Osteoblast (primary cell): ENCODE data around the gene SIL1. TPM values are rescaled to one million over a fixed set of nuclear protein-coding genes. Genes with fewer than 3 reads are reported as not detected.
"Not testable (repeated sequence)": the region's sequence is repeated elsewhere in the genome, so short reads cannot be mapped to it uniquely, and the experiment has no call there.

Experiments
- DNase-seq: peaks from one replicate; pipeline ENCODE4 v3.0.0; 2011; ENCODE audit warnings: low spot score, mixed read lengths; ENCODE audit not compliant: insufficient read length; ENCODE audit errors: missing footprints
- H2AFZ ChIP-seq: 2 replicates; pipeline ENCODE4 v1.6.0; 2011; ENCODE audit warnings: mild to moderate bottlenecking, low read length
- H3K27ac ChIP-seq: 2 replicates; pipeline ENCODE4 v1.5.1; 2011; ENCODE audit warnings: mild to moderate bottlenecking, low read depth, low read length, moderate library complexity
- H3K27me3 ChIP-seq: 2 replicates; pipeline ENCODE4 v1.6.0; 2012; ENCODE audit warnings: mild to moderate bottlenecking, control low read depth, inconsistent platforms, low read length, moderate library complexity; ENCODE audit not compliant: insufficient read depth
- H3K36me3 ChIP-seq: 2 replicates; pipeline ENCODE4 v1.5.1; 2011; ENCODE audit warnings: mild to moderate bottlenecking, low read length, control low read depth, moderate library complexity; ENCODE audit not compliant: insufficient read depth
- H3K4me1 ChIP-seq: 2 replicates; pipeline ENCODE4 v1.5.1; 2011; ENCODE audit warnings: mild to moderate bottlenecking, low read length, control low read depth, moderate library complexity; ENCODE audit not compliant: insufficient read depth
- H3K4me2 ChIP-seq: 2 replicates; pipeline ENCODE4 v1.6.0; 2011; ENCODE audit warnings: mild to moderate bottlenecking, low read length; ENCODE audit not compliant: insufficient read depth
- H3K4me3 ChIP-seq: fragments of 200-600 bp; sonication (generic); 3 replicates; pipeline ENCODE4 v1.5.1; 2012; ENCODE audit warnings: mild to moderate bottlenecking, low read length, inconsistent platforms; ENCODE audit not compliant: insufficient read depth
- H3K79me2 ChIP-seq: 2 replicates; pipeline ENCODE4 v1.6.0; 2012; ENCODE audit warnings: mild to moderate bottlenecking, low read length, control low read depth, inconsistent platforms; ENCODE audit not compliant: insufficient read depth
- H3K9me3 ChIP-seq: 2 replicates; pipeline ENCODE4 v1.5.1; 2011; ENCODE audit warnings: low read depth, low read length, control low read depth
- H4K20me1 ChIP-seq: 2 replicates; pipeline ENCODE4 v1.6.0; 2012; ENCODE audit warnings: mild to moderate bottlenecking, low read length, control low read depth; ENCODE audit not compliant: insufficient read depth
- total RNA-seq: library from RNA; depleted of rRNA; stranded (reverse); fragments of >200 nt; gene quantifications from 2 replicates; pipeline ENCODE4 v1.2.3, GENCODE V29; 2012
- TF ChIP-seq, protein P1 (sequence below): IDR thresholded peaks from 2 replicates; pipeline ENCODE4 v1.5.1; 2011; ENCODE audit warnings: mild to moderate bottlenecking, low read depth, low read length, moderate library complexity; ENCODE audit errors: extremely low read depth

Gene SIL1
- total RNA-seq, 1 donor: 65.1 TPM

DNA sequence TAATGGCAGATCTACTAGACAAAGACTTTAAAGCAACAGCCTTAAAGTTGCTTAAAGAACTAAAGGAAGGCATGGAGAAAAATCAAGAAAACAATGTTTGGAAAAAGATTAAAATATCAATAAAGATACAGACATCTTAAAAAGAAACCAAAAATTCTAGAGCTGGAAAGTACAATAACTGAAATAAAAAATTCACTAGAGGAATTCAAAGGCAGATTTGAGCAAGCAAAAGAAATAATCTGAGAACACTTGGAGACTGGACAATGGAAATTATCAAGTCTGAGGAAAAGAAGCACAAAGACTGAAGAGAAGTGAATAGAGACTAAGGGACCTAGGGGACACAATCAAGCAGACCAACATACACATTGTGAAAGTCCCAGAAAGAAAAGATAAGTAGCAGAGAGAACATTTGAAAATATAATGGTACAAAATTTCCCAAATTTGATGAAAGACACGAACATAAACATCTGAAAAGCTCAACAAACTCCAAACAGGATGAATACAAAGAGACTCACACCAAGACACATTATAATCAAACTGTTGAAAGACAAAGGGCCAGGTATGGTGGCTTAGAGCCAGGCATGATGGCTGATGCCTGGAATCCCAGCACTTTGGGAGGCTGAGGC lies 26.3 kb downstream of the SIL1 start:
- Histone ChIP-seq H3K36me3 (no peaks in the 10 kb centered on the region), H2AFZ (no peak overlapping the region), H3K9me3 (no peaks in the 10 kb centered on the region), H3K4me3 (no peak overlapping the region), H4K20me1 (peaks cover 10% of the 10 kb centered on the region), H3K4me2 (no peak overlapping the region), H3K79me2 (peaks cover 33% of the 10 kb centered on the region), H3K4me1 (no peaks in the 10 kb centered on the region), H3K27me3 (no peaks in the 10 kb centered on the region), H3K27ac (no peak overlapping the region)
- DNase-seq: no peak
- TF ChIP-seq, protein P1, sequence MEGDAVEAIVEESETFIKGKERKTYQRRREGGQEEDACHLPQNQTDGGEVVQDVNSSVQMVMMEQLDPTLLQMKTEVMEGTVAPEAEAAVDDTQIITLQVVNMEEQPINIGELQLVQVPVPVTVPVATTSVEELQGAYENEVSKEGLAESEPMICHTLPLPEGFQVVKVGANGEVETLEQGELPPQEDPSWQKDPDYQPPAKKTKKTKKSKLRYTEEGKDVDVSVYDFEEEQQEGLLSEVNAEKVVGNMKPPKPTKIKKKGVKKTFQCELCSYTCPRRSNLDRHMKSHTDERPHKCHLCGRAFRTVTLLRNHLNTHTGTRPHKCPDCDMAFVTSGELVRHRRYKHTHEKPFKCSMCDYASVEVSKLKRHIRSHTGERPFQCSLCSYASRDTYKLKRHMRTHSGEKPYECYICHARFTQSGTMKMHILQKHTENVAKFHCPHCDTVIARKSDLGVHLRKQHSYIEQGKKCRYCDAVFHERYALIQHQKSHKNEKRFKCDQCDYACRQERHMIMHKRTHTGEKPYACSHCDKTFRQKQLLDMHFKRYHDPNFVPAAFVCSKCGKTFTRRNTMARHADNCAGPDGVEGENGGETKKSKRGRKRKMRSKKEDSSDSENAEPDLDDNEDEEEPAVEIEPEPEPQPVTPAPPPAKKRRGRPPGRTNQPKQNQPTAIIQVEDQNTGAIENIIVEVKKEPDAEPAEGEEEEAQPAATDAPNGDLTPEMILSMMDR: no peak

DNA sequence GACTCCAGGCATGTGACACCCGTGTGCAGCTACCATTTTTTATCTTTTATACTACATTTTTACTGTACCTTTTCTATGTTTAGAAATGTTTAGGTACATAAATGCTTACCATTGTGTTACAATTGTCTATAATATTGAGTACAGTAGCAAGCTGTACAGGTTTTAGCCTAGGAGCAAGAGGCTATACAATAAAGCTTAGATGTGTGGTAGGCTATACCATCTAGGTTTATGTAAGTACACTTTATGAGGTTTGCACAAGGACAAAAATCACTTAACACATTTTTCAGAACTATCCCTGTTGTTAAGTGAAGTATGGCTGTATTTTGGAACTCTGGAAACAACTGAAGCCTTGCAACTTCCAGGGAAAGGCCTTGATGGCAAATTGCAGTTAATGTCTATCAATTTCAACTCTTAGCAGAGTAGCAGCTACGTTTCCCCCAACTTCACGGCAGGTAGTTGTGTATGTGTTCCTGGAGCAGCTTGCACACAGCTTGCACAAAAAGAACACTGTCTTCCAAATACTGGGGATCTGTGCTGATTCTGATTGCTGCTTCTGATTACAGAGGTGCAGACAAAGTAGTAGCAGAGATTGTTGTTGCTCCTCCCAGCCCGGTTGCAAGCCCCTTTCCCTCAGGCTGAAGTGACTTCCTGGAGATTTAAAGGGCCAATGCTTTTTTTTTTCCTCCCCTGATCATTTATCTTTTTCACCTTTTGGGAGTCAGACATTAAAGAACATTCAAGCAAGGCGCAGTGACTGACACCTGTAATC lies 30.0 kb downstream of the SIL1 start:
- Histone ChIP-seq H2AFZ (no peak overlapping the region), H3K4me2 (no peak overlapping the region), H4K20me1 (peaks cover 13% of the 10 kb centered on the region), H3K9me3 (no peaks in the 10 kb centered on the region), H3K4me1 (no peaks in the 10 kb centered on the region), H3K4me3 (no peak overlapping the region), H3K27me3 (no peaks in the 10 kb centered on the region), H3K79me2 (peaks cover 24% of the 10 kb centered on the region), H3K36me3 (no peaks in the 10 kb centered on the region), H3K27ac (no peak overlapping the region)
- DNase-seq: no peak
- TF ChIP-seq, protein P1: no peak

DNA sequence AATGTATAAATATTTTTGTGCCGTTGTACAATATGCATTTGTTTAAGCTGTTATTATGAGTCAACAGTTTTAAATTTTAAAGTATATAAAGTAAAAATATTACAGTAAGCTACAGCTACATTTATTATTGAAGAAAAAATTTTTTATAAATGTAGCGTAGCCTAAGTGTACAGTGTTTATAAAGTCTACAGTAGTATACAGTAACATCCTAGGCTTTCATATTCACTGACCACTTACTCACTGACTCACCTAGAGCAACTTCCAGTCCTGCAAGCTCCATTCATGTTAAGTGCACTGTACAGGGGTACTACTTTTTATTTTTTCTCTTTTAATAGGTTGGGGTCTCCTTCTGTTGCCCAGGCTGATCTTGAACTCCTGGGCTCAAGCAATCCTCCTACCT lies 30.6 kb downstream of the SIL1 start:
- H2AFZ ChIP-seq: no peak overlapping the region
- H3K4me1 ChIP-seq: no peaks in the 10 kb centered on the region
- TF ChIP-seq, protein P1: no peak
- DNase-seq: no peak
- H3K9me3 ChIP-seq: no peaks in the 10 kb centered on the region
- H3K27me3 ChIP-seq: no peaks in the 10 kb centered on the region
- no peaks in the 10 kb centered on the region for H3K36me3 ChIP-seq
- H3K79me2 ChIP-seq: peaks cover 23% of the 10 kb centered on the region
- H4K20me1 ChIP-seq: peaks cover 16% of the 10 kb centered on the region
- no peak overlapping the region for H3K4me2 ChIP-seq
- no peak overlapping the region for H3K4me3 ChIP-seq
- no peak overlapping the region for H3K27ac ChIP-seq

DNA sequence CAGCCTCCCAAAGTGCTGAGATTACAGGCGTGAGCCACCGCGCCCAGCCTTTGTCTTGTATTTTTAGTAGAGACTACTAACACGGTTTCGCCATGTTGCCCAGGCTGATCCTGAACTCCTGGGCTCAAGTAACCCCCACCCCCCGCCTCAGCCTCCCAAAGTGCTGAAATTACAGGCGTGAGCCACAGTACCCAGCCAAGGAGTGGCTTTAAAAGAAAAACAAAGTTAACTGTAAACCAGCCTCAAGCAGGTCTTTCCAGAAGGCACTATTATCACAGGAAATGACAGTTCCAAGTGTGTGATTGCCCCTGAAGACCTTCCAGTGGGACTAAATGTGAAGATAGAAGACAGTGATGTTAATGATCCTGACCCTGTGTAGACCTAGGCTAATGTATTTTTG lies 31.1 kb downstream of the SIL1 start:
- no peaks in the 10 kb centered on the region for H3K9me3 ChIP-seq
- H3K36me3 ChIP-seq: no peaks in the 10 kb centered on the region
- no peaks in the 10 kb centered on the region for H3K27me3 ChIP-seq
- H3K4me2 ChIP-seq: no peak overlapping the region
- H4K20me1 ChIP-seq: peaks cover 16% of the 10 kb centered on the region
- peaks cover 22% of the 10 kb centered on the region for H3K79me2 ChIP-seq
- no peak overlapping the region for H2AFZ ChIP-seq
- TF ChIP-seq, protein P1: no peak
- H3K27ac ChIP-seq: no peak overlapping the region
- DNase-seq: no peak
- H3K4me3 ChIP-seq: no peak overlapping the region
- H3K4me1 ChIP-seq: peaks cover 3% of the 10 kb centered on the region

DNA sequence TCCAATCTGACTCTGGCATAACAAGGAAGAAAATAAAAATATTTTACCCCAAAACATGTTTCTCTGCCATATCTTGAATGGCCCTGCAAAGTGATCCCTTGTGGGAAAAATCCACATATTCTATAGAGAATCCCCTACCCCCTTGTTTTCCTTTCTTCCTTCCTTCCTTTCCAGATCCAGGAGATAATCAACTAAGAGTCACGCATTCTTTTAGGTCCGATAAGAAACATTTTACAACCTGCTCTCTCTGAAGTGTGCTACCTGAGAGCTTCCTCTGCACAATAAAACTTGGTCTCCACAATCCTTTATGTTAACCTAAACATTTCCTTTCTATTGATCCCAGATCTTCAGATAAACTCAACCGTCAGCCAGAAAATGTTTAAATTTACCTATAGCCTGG lies 33.3 kb downstream of the SIL1 start:
- H3K4me1 ChIP-seq, H3K27ac ChIP-seq, H3K27me3 ChIP-seq, H3K4me2 ChIP-seq, H3K9me3 ChIP-seq, H3K4me3 ChIP-seq, DNase-seq, H3K36me3 ChIP-seq, H2AFZ ChIP-seq: not testable (repeated sequence)
- Histone ChIP-seq H4K20me1 (peaks cover 21% of the 10 kb centered on the region), H3K79me2 (peaks cover 26% of the 10 kb centered on the region)
